Sigmoid colon (tissue), 7 donors: Measurements from ENCODE around the gene PCDHA1. TPM values are rescaled to one million over a fixed set of nuclear protein-coding genes. Genes with fewer than 3 reads are reported as not detected.
"Not testable (repeated sequence)": the region's sequence is repeated elsewhere in the genome, so short reads cannot be mapped to it uniquely, and the experiment has no call there.

ENCODE experiments used
- DNase-seq: peaks from one replicate; pipeline ENCODE4 v3.0.0-alpha.2; 2019
- H3K27ac ChIP-seq, 4 donors: fragments of 200-600 bp; sonication (generic); one replicate each; pipeline ENCODE4 v1.5.1; 2016 to 2019; ENCODE audit warnings: mild to moderate bottlenecking in 1 of 4
- H3K27me3 ChIP-seq, 3 donors: fragments of 200-600 bp; sonication (generic); one replicate each; pipeline ENCODE4 v1.5.1; 2019; ENCODE audit warnings: mild to moderate bottlenecking in 1 of 3
- H3K36me3 ChIP-seq, 4 donors: fragments of 200-600 bp; sonication (generic); one replicate each; pipeline ENCODE4 v1.5.1; 2016 to 2019
- H3K4me1 ChIP-seq, 4 donors: fragments of 200-600 bp; sonication (generic); one replicate each; pipeline ENCODE4 v1.5.1; 2017 to 2019
- H3K4me3 ChIP-seq, 4 donors: fragments of 200-600 bp; sonication (generic); one replicate each; pipeline ENCODE4 v1.5.1; 2017 to 2019; ENCODE audit warnings: mild to moderate bottlenecking in 2 of 4, moderate library complexity in 1 of 4
- H3K9me3 ChIP-seq, 4 donors: fragments of 200-600 bp in 3 of 4; sonication (generic) in 3 of 4; one replicate each; pipeline versions ENCODE4 v1.5.1 to v1.6.1; 2013 to 2019
- CTCF ChIP-seq, 4 experiments: fragments of 450-650 bp in 3 of 4; fragments of 200-600 bp in 1 of 4; IDR thresholded peaks; one replicate each; pipeline ENCODE4 v1.5.1; 2016 to 2019; ENCODE audit warnings: antibody characterized with exemption in 4 of 4, mild to moderate bottlenecking in 3 of 4, moderate library complexity in 2 of 4
- EP300 ChIP-seq, 4 donors: sonication (generic); formaldehyde crosslinking; IDR thresholded peaks; one replicate each; pipeline ENCODE4 v1.6.1; 2017; ENCODE audit warnings: antibody characterized with exemption in 4 of 4
- POLR2A ChIP-seq, 2 donors: fragments of 450-650 bp; IDR thresholded peaks; one replicate each; pipeline ENCODE4 v1.6.1; 2016; ENCODE audit warnings: antibody characterized with exemption in 2 of 2, mild to moderate bottlenecking in 2 of 2, moderate library complexity in 2 of 2
- POLR2AphosphoS5 ChIP-seq, 4 donors: sonication (generic); formaldehyde crosslinking; IDR thresholded peaks; one replicate each; pipeline ENCODE4 v1.6.1; 2017; ENCODE audit warnings: antibody characterized with exemption in 4 of 4
- WGBS, 2 donors: extraction: QIAGEN DNeasy Blood & Tissue Kit; methylation state at CpG; one replicate each; pipeline ENCODE4 v1.1.7; 2013; 5-methylcytosine and 5-hydroxymethylcytosine counted together
- intact Hi-C: fragments of 100-400 bp; cut with DNase I; formaldehyde crosslinking; loops from one replicate; pipeline ENCODE4 v1.15.1; 2023
- polyA plus RNA-seq, 3 donors: library from polyadenylated mRNA; stranded (reverse); fragments of 200-250 nt; gene quantifications; one replicate each; pipeline ENCODE4 v1.2.3, GENCODE V29; 2013
- total RNA-seq, 4 donors: library from RNA; depleted of rRNA; stranded (reverse); fragments of >200 nt; gene quantifications; one replicate each; pipeline ENCODE4 v1.1.0, GENCODE V29; 2016
- donor health status: healthy with polysubstance abuse.
- donor health status: Bipolar disorder and iron deficiency.
- donor health status: healthy.

PCDHA1 gene
- total and polyA plus RNA-seq, 7 donors, result 0.10 TPM; not detected in 6

- Histone ChIP-seq H3K4me3 (no peak overlapping the region), H3K4me1 (no peaks in the 10 kb centered on the region), H3K36me3 (no peaks in the 10 kb centered on the region), H3K27ac (no peak overlapping the region), H3K27me3 (peaks cover 0 to 59% (median 2%) of the 10 kb centered on the region in 3 donors), H3K9me3 (peaks cover 5 to 23% (median 11%) of the 10 kb centered on the region in 4 donors)
- intact Hi-C loops, result no loop called here
- 58 to 79% methylated on average over 87 of the region's 87 CpGs for WGBS, 2 donors
- DNase-seq, result no peak
- TF ChIP-seq POLR2A (IDR thresholded peaks at IDR 0.05) (no peak), POLR2AphosphoS5 (IDR thresholded peaks at IDR 0.05) (no peak), EP300 (IDR thresholded peaks at IDR 0.05) (no peak), CTCF (IDR thresholded peaks at IDR 0.05) (no peak)
Measured at GRCh38 chr5:140842798-140843733, 57.1 kb downstream of the PCDHA1 start.

- H3K9me3 ChIP-seq, result peaks cover 0 to 18% (median 8%) of the 10 kb centered on the region in 4 donors
- WGBS, 2 donors, result 28 to 54% methylated on average over 46 of the region's 48 CpGs
- peak within 1 kb of the TSS in 1 of 4 donors; percentile 8 for H3K4me3 ChIP-seq
- peaks cover 0 to 65% (median 7%) of the 10 kb centered on the region in 3 donors for H3K27me3 ChIP-seq
- H3K36me3 ChIP-seq, H3K27ac ChIP-seq, DNase-seq, H3K4me1 ChIP-seq, intact Hi-C loops: not testable (repeated sequence)
Measured at GRCh38 chr5:140848139-140849102, 62.5 kb downstream of the PCDHA1 start, which contains the start of gene PCDHA9. TSS of gene PCDHA9 (plus strand) at chr5:140848382. CDS start at chr5:140848496, 114 bp downstream.

GRCh38 chr5:140849831-140850634 is 64.1 kb downstream of the PCDHA1 start:
- DNase-seq, H3K4me1 ChIP-seq, intact Hi-C loops, H3K4me3 ChIP-seq, H3K36me3 ChIP-seq, H3K27ac ChIP-seq: not testable (repeated sequence)
- H3K27me3 ChIP-seq, result peaks cover 0 to 70% (median 7%) of the 10 kb centered on the region in 3 donors
- 58 to 80% methylated on average over 101 of the region's 101 CpGs for WGBS, 2 donors
- H3K9me3 ChIP-seq, result peaks cover 0 to 19% (median 8%) of the 10 kb centered on the region in 4 donors

- H3K9me3 ChIP-seq, result peaks cover 3 to 21% (median 15%) of the 10 kb centered on the region in 4 donors
- no peaks in the 10 kb centered on the region for H3K36me3 ChIP-seq
- peaks cover 0 to 65% (median 0%) of the 10 kb centered on the region in 3 donors for H3K27me3 ChIP-seq
- DNase-seq, result no peak
- WGBS, 2 donors, result 33 to 60% methylated on average over 44 of the region's 44 CpGs
- H3K4me1 ChIP-seq, result no peaks in the 10 kb centered on the region
- peak within 1 kb of the TSS in 3 of 4 donors; percentile 8 to 27 (median 21) for H3K4me3 ChIP-seq
- intact Hi-C loops, result loop anchor here (5.0 kb wide), 1 partner anchor 186 kb away; no protein-coding TSS in a partner anchor
- H3K27ac ChIP-seq, result no peak within 1 kb of the TSS
- TF ChIP-seq POLR2AphosphoS5 (IDR thresholded peaks at IDR 0.05) (no peak), POLR2A (IDR thresholded peaks at IDR 0.05) (no peak), CTCF (IDR thresholded peaks at IDR 0.05) (no peak), EP300 (IDR thresholded peaks at IDR 0.05) (no peak)
Measured at GRCh38 chr5:140855772-140856674, 70.1 kb downstream of the PCDHA1 start, which contains the start of gene PCDHA10. TSS of gene PCDHA10 (plus strand) at chr5:140855897. CDS start at chr5:140856049, 152 bp downstream.
